DND-41 (cell line): ENCODE measurements around the gene GPR31.

Experiments used
- CTCF ChIP-seq: IDR thresholded peaks from 2 replicates; pipeline ENCODE4 v1.5.1; 2012; ENCODE audit warnings: borderline replicate concordance, low read length, moderate library complexity, mild to moderate bottlenecking; ENCODE audit not compliant: poor library complexity, severe bottlenecking; ENCODE audit errors: extremely low read depth
- EZH2 ChIP-seq: IDR thresholded peaks from 3 replicates; pipeline ENCODE4 v1.6.1; 2012; ENCODE audit warnings: borderline replicate concordance, low read depth, mild to moderate bottlenecking, moderate library complexity, low read length, inconsistent platforms; ENCODE audit not compliant: severe bottlenecking

GRCh38 chr6:167116109-167116837, 41.5 kb downstream of the GPR31 start:
- no peak for TF ChIP-seq CTCF
- TF ChIP-seq EZH2, result no peak
